ENCODE measurements around the gene RAB6A.
"Not testable (repeated sequence)": the region's sequence is repeated elsewhere in the genome, so short reads cannot be mapped to it uniquely, and the experiment has no call there.

RAB6A gene

GRCh38 chr11:73716153-73717056 is 44.5 kb downstream of the RAB6A start:
- no peak for TF ChIP-seq CTCF (IDR thresholded peaks at IDR 0.05; ENCODE audit: insufficient read depth, missing control alignments)
- no peak for DNase-seq (ENCODE audit: insufficient read length, low spot score)
- no peak for FAIRE-seq

DNA sequence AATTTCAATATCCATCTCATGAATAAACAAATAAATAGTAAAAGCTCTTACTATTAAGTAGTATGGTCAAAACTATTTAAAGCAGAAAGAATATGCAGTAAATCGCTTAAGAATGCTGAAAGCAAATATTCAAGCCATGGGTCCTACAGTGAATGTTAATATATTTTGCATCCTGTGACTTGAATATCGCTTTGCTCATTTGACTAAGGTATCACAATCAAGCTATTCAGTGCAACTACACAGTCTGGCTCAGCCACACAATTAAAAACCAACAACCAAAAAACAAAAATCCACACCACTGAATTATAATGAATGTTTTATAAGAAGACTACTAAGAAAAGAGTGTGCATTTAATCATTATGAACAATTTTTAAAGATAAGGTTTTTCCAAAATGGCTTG is 45.3 kb downstream of the RAB6A start:
- FAIRE-seq, result no peak
- no peak for DNase-seq (ENCODE audit: insufficient read length, low spot score)
- no peak for TF ChIP-seq CTCF (IDR thresholded peaks at IDR 0.05; ENCODE audit: insufficient read depth, missing control alignments)

DNA sequence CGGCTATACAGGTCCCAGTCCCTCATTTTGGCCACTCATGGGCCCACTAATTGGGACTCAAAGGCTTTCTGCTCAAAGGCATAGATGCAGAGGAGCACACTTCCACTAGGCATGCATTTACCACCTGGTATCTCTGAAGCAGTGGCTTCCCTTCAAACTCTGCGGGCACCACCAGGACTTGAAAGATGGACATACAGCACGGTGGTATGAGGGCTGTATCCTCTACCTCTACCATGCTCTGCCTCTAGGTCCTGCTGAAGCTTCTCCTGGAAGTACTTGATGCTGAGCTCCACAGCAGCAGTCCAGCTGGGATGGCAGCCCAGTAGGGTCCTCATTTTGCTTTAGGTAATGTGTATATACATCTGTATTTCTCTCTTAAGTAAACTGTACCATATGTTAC is 49.9 kb downstream of the RAB6A start:
- FAIRE-seq (no peak), DNase-seq (ENCODE audit: insufficient read length, low spot score) (no peak)
- TF ChIP-seq CTCF (IDR thresholded peaks at IDR 0.05; ENCODE audit: insufficient read depth, missing control alignments), result no peak

- DNase-seq (ENCODE audit: insufficient read length, low spot score), result no peak
- FAIRE-seq, result no peak
- no peak for TF ChIP-seq CTCF (IDR thresholded peaks at IDR 0.05; ENCODE audit: insufficient read depth, missing control alignments)
These were observed 55.8 kb downstream of the RAB6A start for GRCh38 chr11:73705053-73705452.

DNA sequence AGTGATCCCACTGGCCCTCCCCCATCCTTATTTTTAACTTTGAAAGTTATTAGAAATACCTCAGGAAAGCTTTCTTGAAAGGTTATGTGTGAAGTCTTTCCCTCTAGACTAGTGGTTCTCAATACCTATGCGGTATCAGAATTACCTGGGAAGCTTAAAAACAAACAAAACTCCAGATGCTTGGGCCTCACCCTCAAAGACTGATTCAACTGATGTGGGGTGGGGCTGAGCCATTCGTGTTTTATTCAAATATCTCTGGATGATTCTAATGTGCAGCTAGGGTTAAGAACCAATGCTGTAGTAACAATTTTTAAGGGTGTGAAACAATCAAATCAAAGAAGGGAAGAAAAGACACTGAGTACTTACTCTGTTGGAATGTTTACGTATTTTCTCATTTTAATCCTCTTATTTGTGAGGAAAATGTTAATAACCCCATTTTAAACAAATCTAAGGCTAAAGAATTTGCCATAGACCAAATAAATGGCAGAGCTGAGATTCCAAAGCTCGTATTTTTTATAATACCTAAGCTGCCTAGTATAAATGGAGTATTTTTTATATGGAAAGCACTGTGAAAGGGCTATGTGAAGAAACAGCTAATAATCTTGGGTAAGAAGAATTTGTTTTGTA is 66.9 kb downstream of the RAB6A start:
- no peak for TF ChIP-seq CTCF (IDR thresholded peaks at IDR 0.05; ENCODE audit: insufficient read depth, missing control alignments)
- FAIRE-seq, result no peak
- no peak for DNase-seq (ENCODE audit: insufficient read length, low spot score)

DNA sequence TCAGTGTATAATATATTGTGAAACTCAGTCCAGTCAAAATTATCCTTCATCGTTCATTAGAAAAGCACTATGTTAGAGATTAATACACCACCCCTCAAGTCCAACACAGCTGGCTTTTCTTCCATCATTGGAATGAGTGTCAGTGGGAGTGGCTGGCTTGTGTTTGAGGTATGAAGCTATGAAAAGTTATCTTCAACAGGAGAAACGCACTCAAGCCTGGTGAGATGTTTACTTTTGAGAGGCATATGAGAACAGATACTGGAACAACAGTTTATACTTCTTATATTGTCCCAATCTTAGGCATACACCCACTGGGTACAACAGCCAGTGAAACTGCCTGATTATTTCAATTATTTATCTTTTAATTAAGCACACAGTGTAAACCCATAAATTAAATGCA is 80.2 kb downstream of the RAB6A start:
- FAIRE-seq (no peak), DNase-seq (ENCODE audit: insufficient read length, low spot score) (no peak)
- TF ChIP-seq CTCF (IDR thresholded peaks at IDR 0.05; ENCODE audit: insufficient read depth, missing control alignments), result no peak

DNA sequence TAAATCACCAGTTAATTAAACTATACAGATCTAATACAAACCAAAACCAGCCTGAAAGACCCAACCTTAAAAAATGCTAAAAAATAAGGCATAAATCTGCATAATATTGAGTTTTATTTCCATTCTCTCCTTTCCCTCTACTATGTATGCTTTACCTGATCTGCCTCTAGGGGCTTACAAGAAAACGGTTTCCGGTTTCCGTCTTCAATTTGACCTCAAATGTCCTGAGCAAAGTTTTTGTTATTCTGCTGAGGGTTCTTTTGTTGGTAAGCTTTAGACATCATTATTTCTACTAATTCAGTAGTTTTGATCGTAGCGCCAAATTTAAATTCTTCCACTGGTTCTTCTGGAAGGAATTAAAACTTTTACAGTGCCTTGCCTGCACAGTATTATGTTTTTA is 84.3 kb downstream of the RAB6A start:
- DNase-seq (ENCODE audit: insufficient read length, low spot score); FAIRE-seq: not testable (repeated sequence)

All from D721Med (cell line).